ENCODE results near the gene ADPRM. TPM values are rescaled to one million over a fixed set of nuclear protein-coding genes. Genes with fewer than 3 reads are reported as not detected.
A peak's percentile ranks its signal among the peaks of the same experiment; 100 is the strongest.

Gene ADPRM
- total RNA-seq, 1 experiment from 2014 or later: 2.5 TPM

DNA sequence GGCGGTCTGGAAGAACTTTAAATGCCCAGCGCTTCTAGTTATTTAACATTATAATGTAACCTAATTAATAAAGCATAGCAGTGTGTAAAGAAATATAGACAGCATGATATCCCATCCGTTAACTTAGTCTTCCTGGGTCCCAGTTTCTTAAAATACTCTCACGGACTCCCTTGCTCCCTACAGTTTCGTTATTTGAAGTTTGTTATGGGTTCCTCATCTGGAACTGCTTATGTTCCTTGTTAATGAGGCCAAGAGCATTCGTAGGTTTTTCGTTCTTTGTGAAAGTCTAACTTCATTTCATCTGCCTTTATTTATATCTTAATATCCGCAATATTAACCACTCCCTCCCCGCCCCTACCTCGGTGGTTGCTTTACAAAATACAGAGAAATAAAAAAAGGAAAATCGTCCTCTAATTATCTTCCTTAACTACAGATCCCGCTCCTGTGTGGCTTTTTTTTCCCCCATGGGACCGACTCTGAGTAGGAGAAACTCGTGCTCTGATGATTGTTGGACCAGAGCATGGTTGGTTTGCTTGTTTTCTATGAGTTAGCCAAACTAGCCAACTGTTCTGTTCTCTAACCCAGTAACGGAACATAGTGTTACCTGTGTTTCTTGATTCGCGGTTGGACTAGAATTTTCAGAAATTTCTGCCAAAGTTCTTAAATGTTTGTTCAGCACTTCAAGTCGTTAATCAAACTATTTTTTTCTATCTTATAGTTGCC is 863 bp downstream of the ADPRM start:
- Histone ChIP-seq H3K4me1 (no peaks in the 10 kb centered on the region), H3K9me3 (no peaks in the 10 kb centered on the region), H3K36me3 (ENCODE audit: control insufficient read depth, insufficient read depth, low read length) (no peaks in the 10 kb centered on the region), H3K27me3 (replicated peaks; ENCODE audit: control insufficient read depth, insufficient read depth, low read length) (no peaks in the 10 kb centered on the region), H3K4me3 (ENCODE audit: low read depth, low read length) (peak overlapping the region; percentile 82)
- Mint-ChIP-seq H3K27me3 (ENCODE audit: insufficient read depth, unreplicated experiment) (no peaks in the 10 kb centered on the region), H3K36me3 (ENCODE audit: insufficient read depth, unreplicated experiment) (peaks cover 11% of the 10 kb centered on the region), H3K4me1 (ENCODE audit: low read depth, unreplicated experiment) (no peaks in the 10 kb centered on the region), H3K9me3 (ENCODE audit: unreplicated experiment) (no peaks in the 10 kb centered on the region), H3K27ac (ENCODE audit: unreplicated experiment) (peak overlapping the region; percentile 42), H3K4me3 (ENCODE audit: unreplicated experiment) (peak overlapping the region; percentile 72)
- DNase-seq: no peak
- intact Hi-C loops (cut with micrococcal nuclease; ENCODE audit: unreplicated experiment): no loop called here
- BruUV-seq (replicated peaks): TSS peak; percentile 68
- TF ChIP-seq, protein P1, sequence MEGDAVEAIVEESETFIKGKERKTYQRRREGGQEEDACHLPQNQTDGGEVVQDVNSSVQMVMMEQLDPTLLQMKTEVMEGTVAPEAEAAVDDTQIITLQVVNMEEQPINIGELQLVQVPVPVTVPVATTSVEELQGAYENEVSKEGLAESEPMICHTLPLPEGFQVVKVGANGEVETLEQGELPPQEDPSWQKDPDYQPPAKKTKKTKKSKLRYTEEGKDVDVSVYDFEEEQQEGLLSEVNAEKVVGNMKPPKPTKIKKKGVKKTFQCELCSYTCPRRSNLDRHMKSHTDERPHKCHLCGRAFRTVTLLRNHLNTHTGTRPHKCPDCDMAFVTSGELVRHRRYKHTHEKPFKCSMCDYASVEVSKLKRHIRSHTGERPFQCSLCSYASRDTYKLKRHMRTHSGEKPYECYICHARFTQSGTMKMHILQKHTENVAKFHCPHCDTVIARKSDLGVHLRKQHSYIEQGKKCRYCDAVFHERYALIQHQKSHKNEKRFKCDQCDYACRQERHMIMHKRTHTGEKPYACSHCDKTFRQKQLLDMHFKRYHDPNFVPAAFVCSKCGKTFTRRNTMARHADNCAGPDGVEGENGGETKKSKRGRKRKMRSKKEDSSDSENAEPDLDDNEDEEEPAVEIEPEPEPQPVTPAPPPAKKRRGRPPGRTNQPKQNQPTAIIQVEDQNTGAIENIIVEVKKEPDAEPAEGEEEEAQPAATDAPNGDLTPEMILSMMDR (IDR thresholded peaks at IDR 0.05; ENCODE audit: insufficient read depth in 1 of 2, low read depth in 1 of 2, low read length in 1 of 2, severe bottlenecking in 1 of 2, unreplicated experiment in 1 of 2): no peak
- ChIA-PET POLR2A (no interaction called here), CTCF (no interaction called here)

DNA sequence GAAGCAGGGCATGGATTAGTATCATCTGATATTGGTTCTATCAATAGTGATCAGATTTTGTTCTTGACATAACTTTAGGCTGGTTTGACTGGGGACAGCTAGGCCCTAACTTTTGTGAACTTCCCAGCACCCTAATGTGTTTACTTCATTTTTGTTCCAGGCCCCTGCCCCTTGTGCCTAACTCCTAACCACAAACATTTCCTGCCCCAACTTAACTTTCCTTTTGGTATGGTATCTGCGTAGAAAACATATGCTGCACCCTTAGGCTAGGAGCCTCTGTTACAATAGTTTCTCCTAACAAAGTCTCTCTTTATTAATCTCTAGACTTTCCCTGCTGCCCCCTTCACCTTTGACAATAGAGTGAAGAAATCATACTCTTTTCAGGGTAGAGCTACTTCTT is 2.5 kb downstream of the ADPRM start:
- Mint-ChIP-seq H3K9me3 (ENCODE audit: unreplicated experiment) (no peaks in the 10 kb centered on the region), H3K4me3 (ENCODE audit: unreplicated experiment) (no peak overlapping the region), H3K36me3 (ENCODE audit: insufficient read depth, unreplicated experiment) (no peaks in the 10 kb centered on the region), H3K4me1 (ENCODE audit: low read depth, unreplicated experiment) (no peaks in the 10 kb centered on the region), H3K27me3 (ENCODE audit: insufficient read depth, unreplicated experiment) (no peaks in the 10 kb centered on the region), H3K27ac (ENCODE audit: unreplicated experiment) (no peak overlapping the region)
- BruUV-seq (replicated peaks): no TSS peak
- intact Hi-C loops (cut with micrococcal nuclease; ENCODE audit: unreplicated experiment): no loop called here
- Histone ChIP-seq H3K4me3 (ENCODE audit: low read depth, low read length) (no peak overlapping the region), H3K27me3 (replicated peaks; ENCODE audit: control insufficient read depth, insufficient read depth, low read length) (no peaks in the 10 kb centered on the region), H3K4me1 (no peaks in the 10 kb centered on the region), H3K9me3 (no peaks in the 10 kb centered on the region), H3K36me3 (ENCODE audit: control insufficient read depth, insufficient read depth, low read length) (no peaks in the 10 kb centered on the region)
- TF ChIP-seq, protein P1 (IDR thresholded peaks at IDR 0.05; ENCODE audit: insufficient read depth in 1 of 2, low read depth in 1 of 2, low read length in 1 of 2, severe bottlenecking in 1 of 2, unreplicated experiment in 1 of 2): no peak
- no peak for DNase-seq
- CTCF ChIA-PET: no interaction called here
- POLR2A ChIA-PET: no interaction called here

DNA sequence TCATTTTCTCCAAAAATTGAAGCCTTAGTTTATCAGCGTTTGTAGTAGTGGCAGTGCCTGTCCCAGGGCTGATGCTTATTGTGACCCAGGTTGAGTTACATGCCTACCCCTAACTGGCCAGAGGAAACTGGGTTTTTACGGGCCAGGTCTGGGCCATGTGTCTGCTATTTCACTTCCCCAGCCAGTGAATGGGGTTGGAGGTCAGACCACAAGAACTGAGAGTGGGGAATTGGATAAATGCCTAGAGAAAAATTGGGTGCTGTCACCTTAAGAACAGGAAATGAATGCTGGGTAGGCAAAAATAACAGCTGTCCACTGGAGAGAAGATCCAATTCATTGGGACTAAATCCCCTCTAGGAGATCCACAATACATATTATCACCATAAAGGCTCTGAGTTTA is 5.2 kb downstream of the ADPRM start:
- H3K4me1 Mint-ChIP-seq (ENCODE audit: low read depth, unreplicated experiment): no peaks in the 10 kb centered on the region
- DNase-seq: no peak
- H3K27me3 ChIP-seq (replicated peaks; ENCODE audit: control insufficient read depth, insufficient read depth, low read length): no peaks in the 10 kb centered on the region

More for the DNA sequence above, 5.2 kb downstream of the ADPRM start:
- BruUV-seq (replicated peaks): no TSS peak
- TF ChIP-seq, protein P1 (IDR thresholded peaks at IDR 0.05; ENCODE audit: insufficient read depth in 1 of 2, low read depth in 1 of 2, low read length in 1 of 2, severe bottlenecking in 1 of 2, unreplicated experiment in 1 of 2): no peak
- Histone ChIP-seq H3K4me3 (ENCODE audit: low read depth, low read length) (no peak overlapping the region), H3K4me1 (no peaks in the 10 kb centered on the region), H3K36me3 (ENCODE audit: control insufficient read depth, insufficient read depth, low read length) (no peaks in the 10 kb centered on the region), H3K9me3 (no peaks in the 10 kb centered on the region)
- CTCF ChIA-PET: no interaction called here
- no peaks in the 10 kb centered on the region for H3K27me3 Mint-ChIP-seq (ENCODE audit: insufficient read depth, unreplicated experiment)
- H3K27ac Mint-ChIP-seq (ENCODE audit: unreplicated experiment): no peak overlapping the region
- no peaks in the 10 kb centered on the region for H3K36me3 Mint-ChIP-seq (ENCODE audit: insufficient read depth, unreplicated experiment)
- POLR2A ChIA-PET: no interaction called here
- H3K4me3 Mint-ChIP-seq (ENCODE audit: unreplicated experiment): no peak overlapping the region
- no peaks in the 10 kb centered on the region for H3K9me3 Mint-ChIP-seq (ENCODE audit: unreplicated experiment)
- intact Hi-C loops (cut with micrococcal nuclease; ENCODE audit: unreplicated experiment): no loop called here
